Kidney epithelial cell (primary cell): ENCODE measurements around the gene SLC25A33. TPM values are rescaled to one million over a fixed set of nuclear protein-coding genes. Genes with fewer than 3 reads are reported as not detected.

Experiments used
- DNase-seq: peaks from one replicate; pipeline ENCODE4 v3.0.0-alpha.2; 2010; ENCODE audit warnings: low read depth
- H3K27me3 ChIP-seq: 2 replicates; pipeline ENCODE4 v1.6.0; 2011; ENCODE audit warnings: low read length; ENCODE audit not compliant: control insufficient read depth, insufficient read depth
- H3K36me3 ChIP-seq: 2 replicates; pipeline ENCODE4 v1.5.1; 2011; ENCODE audit warnings: low read length; ENCODE audit not compliant: control insufficient read depth, insufficient read depth
- H3K4me3 ChIP-seq: 2 replicates; pipeline ENCODE4 v1.5.1; 2011; ENCODE audit warnings: low read depth, mild to moderate bottlenecking, control low read depth, low read length
- total RNA-seq: library from RNA; depleted of rRNA; stranded (reverse); fragments of >200 nt; gene quantifications from 2 replicates; pipeline ENCODE4 v1.2.3, GENCODE V29; 2015
- TF ChIP-seq, protein P1 (sequence below): IDR thresholded peaks from 2 replicates; pipeline ENCODE4 v1.5.1; 2011; ENCODE audit warnings: mild to moderate bottlenecking, moderate library complexity, low read length, control low read depth, inconsistent platforms; ENCODE audit not compliant: insufficient read depth, poor library complexity, severe bottlenecking

The SLC25A33 gene
- total RNA-seq, 1 donor from 2014 or later, result 12.0 TPM

- no peak overlapping the region for H3K4me3 ChIP-seq
- no peaks in the 10 kb centered on the region for H3K36me3 ChIP-seq
- DNase-seq, result no peak
- no peaks in the 10 kb centered on the region for H3K27me3 ChIP-seq
- TF ChIP-seq, protein P1, sequence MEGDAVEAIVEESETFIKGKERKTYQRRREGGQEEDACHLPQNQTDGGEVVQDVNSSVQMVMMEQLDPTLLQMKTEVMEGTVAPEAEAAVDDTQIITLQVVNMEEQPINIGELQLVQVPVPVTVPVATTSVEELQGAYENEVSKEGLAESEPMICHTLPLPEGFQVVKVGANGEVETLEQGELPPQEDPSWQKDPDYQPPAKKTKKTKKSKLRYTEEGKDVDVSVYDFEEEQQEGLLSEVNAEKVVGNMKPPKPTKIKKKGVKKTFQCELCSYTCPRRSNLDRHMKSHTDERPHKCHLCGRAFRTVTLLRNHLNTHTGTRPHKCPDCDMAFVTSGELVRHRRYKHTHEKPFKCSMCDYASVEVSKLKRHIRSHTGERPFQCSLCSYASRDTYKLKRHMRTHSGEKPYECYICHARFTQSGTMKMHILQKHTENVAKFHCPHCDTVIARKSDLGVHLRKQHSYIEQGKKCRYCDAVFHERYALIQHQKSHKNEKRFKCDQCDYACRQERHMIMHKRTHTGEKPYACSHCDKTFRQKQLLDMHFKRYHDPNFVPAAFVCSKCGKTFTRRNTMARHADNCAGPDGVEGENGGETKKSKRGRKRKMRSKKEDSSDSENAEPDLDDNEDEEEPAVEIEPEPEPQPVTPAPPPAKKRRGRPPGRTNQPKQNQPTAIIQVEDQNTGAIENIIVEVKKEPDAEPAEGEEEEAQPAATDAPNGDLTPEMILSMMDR, result no peak
Observed at GRCh38 chr1:9607352-9607751, 68.1 kb downstream of the SLC25A33 start.

DNA sequence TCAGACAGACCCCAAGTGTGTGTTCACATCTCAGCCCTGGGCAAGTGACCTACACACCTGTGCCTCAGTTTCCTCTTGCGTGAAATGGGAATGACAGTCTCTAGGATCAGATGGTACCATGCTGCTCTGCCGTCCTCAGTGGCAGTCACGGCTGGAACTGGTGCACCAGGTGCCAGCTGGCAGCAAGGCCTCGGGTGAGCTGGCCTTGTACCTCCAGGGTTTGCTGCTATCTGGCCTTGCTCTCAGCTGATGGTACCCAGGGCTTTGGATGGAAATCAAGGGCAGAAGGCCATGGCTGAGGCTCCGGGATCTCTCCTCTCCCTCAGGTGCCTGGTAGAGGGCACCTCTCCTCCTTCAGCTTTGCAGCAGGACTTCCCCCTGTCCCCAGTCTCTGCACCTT lies 70.7 kb downstream of the SLC25A33 start:
- H3K4me3 ChIP-seq, result no peak overlapping the region
- H3K27me3 ChIP-seq, result no peaks in the 10 kb centered on the region
- no peak for DNase-seq
- no peaks in the 10 kb centered on the region for H3K36me3 ChIP-seq
- TF ChIP-seq, protein P1, result no peak

DNA sequence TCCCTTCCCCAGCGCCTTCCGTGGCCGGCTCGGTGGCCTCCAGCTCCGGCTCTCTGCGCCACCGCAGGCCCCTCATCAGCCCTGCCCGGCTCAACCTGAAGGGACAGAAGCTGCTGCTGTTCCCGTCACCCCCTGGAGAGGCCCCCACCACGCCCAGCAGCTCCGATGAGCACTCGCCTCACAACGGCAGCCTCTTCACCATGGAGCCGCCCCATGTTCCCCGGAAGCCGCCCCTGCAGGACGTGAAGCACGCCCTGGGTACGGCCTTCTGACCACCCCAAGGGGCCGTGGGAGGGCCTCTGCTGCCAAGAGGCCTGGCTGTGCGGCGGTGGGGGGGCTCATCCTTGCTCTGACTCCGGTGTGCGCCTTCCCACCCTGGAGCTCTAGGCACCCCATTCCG lies 71.3 kb downstream of the SLC25A33 start:
- TF ChIP-seq, protein P1, result no peak
- Histone ChIP-seq H3K27me3 (no peaks in the 10 kb centered on the region), H3K4me3 (no peak overlapping the region), H3K36me3 (no peaks in the 10 kb centered on the region)
- DNase-seq, result no peak

DNA sequence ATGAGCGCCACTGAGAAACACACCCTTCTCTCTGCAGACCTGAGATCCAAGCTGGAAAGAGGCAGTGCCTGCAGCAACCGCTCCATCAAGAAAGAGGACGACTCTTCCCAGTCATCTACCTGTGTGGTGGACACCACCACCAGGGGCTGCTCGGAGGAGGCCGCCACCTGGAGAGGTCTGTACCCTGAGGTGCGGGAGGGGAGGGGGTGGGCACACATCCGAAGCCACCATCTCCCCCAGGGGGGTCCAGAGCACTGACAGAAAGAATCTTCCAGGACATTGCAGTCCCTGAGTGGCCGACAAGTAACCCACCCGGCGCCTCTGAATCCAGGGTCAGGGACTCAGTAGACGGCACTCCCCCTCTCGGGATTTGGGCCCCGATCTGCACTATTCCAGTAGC lies 72.5 kb downstream of the SLC25A33 start:
- no peaks in the 10 kb centered on the region for H3K27me3 ChIP-seq
- DNase-seq, result no peak
- H3K36me3 ChIP-seq, result no peaks in the 10 kb centered on the region
- no peak overlapping the region for H3K4me3 ChIP-seq
- TF ChIP-seq, protein P1, result no peak

GRCh38 chr1:9612162-9612845 lies 73.0 kb downstream of the SLC25A33 start:
- Histone ChIP-seq H3K4me3 (no peak overlapping the region), H3K36me3 (no peaks in the 10 kb centered on the region), H3K27me3 (no peaks in the 10 kb centered on the region)
- TF ChIP-seq, protein P1, result no peak
- no peak for DNase-seq
